Tibial nerve (tissue), 4 donors: ENCODE measurements around the gene ROM1. TPM values are rescaled to one million over a fixed set of nuclear protein-coding genes. Genes with fewer than 3 reads are reported as not detected.
"Not testable (repeated sequence)": the region's sequence is repeated elsewhere in the genome, so short reads cannot be mapped to it uniquely, and the experiment has no call there.

Experiments
- DNase-seq, 2 donors: peaks; one replicate each; pipeline ENCODE4 v3.0.0-alpha.2; 2019; ENCODE audit warnings: low spot score in 2 of 2
- H3K27ac ChIP-seq, 4 donors: fragments of 200-600 bp; sonication (generic) in 3 of 4; one replicate each; pipeline ENCODE4 v1.5.1; 2017 to 2019; ENCODE audit warnings: mild to moderate bottlenecking in 1 of 4
- H3K27me3 ChIP-seq, 2 donors: fragments of 200-600 bp; sonication (generic) in 1 of 2; one replicate each; pipeline versions ENCODE4 v1.5.1 to v1.6.0; 2017 to 2019
- H3K36me3 ChIP-seq, 3 donors: fragments of 200-600 bp; sonication (generic); one replicate each; pipeline ENCODE4 v1.5.1; 2018 to 2019
- H3K4me1 ChIP-seq, 4 donors: fragments of 200-600 bp; sonication (generic) in 3 of 4; one replicate each; pipeline ENCODE4 v1.5.1; 2017 to 2019
- H3K4me3 ChIP-seq, 4 donors: fragments of 200-600 bp; sonication (generic) in 3 of 4; one replicate each; pipeline ENCODE4 v1.5.1; 2017 to 2019; ENCODE audit warnings: mild to moderate bottlenecking in 1 of 4, moderate library complexity in 1 of 4
- H3K9me3 ChIP-seq, 4 donors: fragments of 200-600 bp; sonication (generic) in 3 of 4; one replicate each; pipeline ENCODE4 v1.5.1; 2017 to 2019
- CTCF ChIP-seq, 5 experiments: fragments of 200-600 bp in 3 of 5; fragments of 450-650 bp in 2 of 5; sonication (generic) in 3 of 5; IDR thresholded peaks; one replicate each; pipeline ENCODE4 v1.5.1; 2016 to 2019; ENCODE audit warnings: antibody characterized with exemption in 5 of 5, mild to moderate bottlenecking in 3 of 5, moderate library complexity in 2 of 5
- EP300 ChIP-seq, 2 donors: sonication (generic); formaldehyde crosslinking; IDR thresholded peaks; one replicate each; pipeline ENCODE4 v1.6.1; 2017; ENCODE audit warnings: antibody characterized with exemption in 2 of 2, mild to moderate bottlenecking in 1 of 2
- POLR2A ChIP-seq, 2 donors: fragments of 450-650 bp; IDR thresholded peaks; one replicate each; pipeline ENCODE4 v1.6.1; 2017; ENCODE audit warnings: antibody characterized with exemption in 2 of 2, mild to moderate bottlenecking in 2 of 2, moderate library complexity in 2 of 2
- WGBS, 2 donors: methylation state at CpG; one replicate each; pipeline ENCODE4 v1.1.5; 2018; 5-methylcytosine and 5-hydroxymethylcytosine counted together
- total RNA-seq, 4 donors: library from RNA; depleted of rRNA; stranded (reverse); fragments of >200 nt; gene quantifications; one replicate each; pipeline ENCODE4 v1.1.0, GENCODE V29; 2016

Gene ROM1
- total RNA-seq, 4 donors from 2014 or later: 9.3 to 13.8 (median 11.2) TPM

- Histone ChIP-seq H3K27ac (peak overlapping the region in 1 of 4 donors; percentile 95), H3K4me1 (peaks cover 6 to 34% (median 22%) of the 10 kb centered on the region in 4 donors), H3K4me3 (no peak overlapping the region), H3K27me3 (no peaks in the 10 kb centered on the region), H3K36me3 (peaks cover 0 to 49% (median 0%) of the 10 kb centered on the region in 3 donors), H3K9me3 (no peaks in the 10 kb centered on the region)
- WGBS, 2 donors: 78 to 81% methylated on average over 6 to 7 of the region's 7 CpGs
- TF ChIP-seq EP300 (IDR thresholded peaks at IDR 0.05) (no peak), POLR2A (IDR thresholded peaks at IDR 0.05) (no peak), CTCF (IDR thresholded peaks at IDR 0.05) (no peak)
- DNase-seq: no peak
Measured at GRCh38 chr11:62615521-62615920, 2.5 kb downstream of the ROM1 start.

GRCh38 chr11:62616957-62617356, 3.9 kb downstream of the ROM1 start:
- H3K27ac ChIP-seq, H3K9me3 ChIP-seq, DNase-seq, H3K27me3 ChIP-seq, H3K4me3 ChIP-seq: not testable (repeated sequence)
- 86 to 89% methylated on average over 13 of the region's 14 CpGs for WGBS, 2 donors
- H3K36me3 ChIP-seq: peaks cover 0 to 44% (median 0%) of the 10 kb centered on the region in 3 donors
- peaks cover 0 to 31% (median 20%) of the 10 kb centered on the region in 4 donors for H3K4me1 ChIP-seq

GRCh38 chr11:62621027-62621566, 8.0 kb downstream of the ROM1 start:
- H3K36me3 ChIP-seq: peaks cover under 1 to 40% (median 2%) of the 10 kb centered on the region in 3 donors
- WGBS, 2 donors: 28 to 35% methylated on average over 8 of the region's 8 CpGs
- H3K27me3 ChIP-seq: no peaks in the 10 kb centered on the region
- TF ChIP-seq EP300 (IDR thresholded peaks at IDR 0.05) (no peak), POLR2A (IDR thresholded peaks at IDR 0.05) (no peak), CTCF (IDR thresholded peaks at IDR 0.05) (no peak)
- no peak for DNase-seq
- peaks cover 0 to 28% (median 19%) of the 10 kb centered on the region in 4 donors for H3K4me1 ChIP-seq
- peak overlapping the region; percentile 72 to 92 (median 80) for H3K4me3 ChIP-seq
- H3K9me3 ChIP-seq: no peaks in the 10 kb centered on the region
- H3K27ac ChIP-seq: peak overlapping the region; percentile 60 to 95 (median 88)

- WGBS, 2 donors: 1% methylated on average over 52 to 58 of the region's 77 CpGs
- Histone ChIP-seq H3K36me3 (peaks cover 4 to 40% (median 9%) of the 10 kb centered on the region in 3 donors), H3K9me3 (no peaks in the 10 kb centered on the region)
Measured at GRCh38 chr11:62621567-62622470, 8.8 kb downstream of the ROM1 start, which contains the start of gene B3GAT3. Gene B3GAT3, minus strand, starts transcription at chr11:62621986. Its CDS starts 39 bp downstream, at chr11:62621947.

More at GRCh38 chr11:62621567-62622470, 8.8 kb downstream of the ROM1 start, which contains the start of gene B3GAT3:
- H3K4me1 ChIP-seq: peaks cover 0 to 28% (median 19%) of the 10 kb centered on the region in 4 donors
- peak within 1 kb of the TSS; percentile 72 to 92 (median 80) for H3K4me3 ChIP-seq
- TF ChIP-seq POLR2A (IDR thresholded peaks at IDR 0.05): peak; percentile 39 to 86
- TF ChIP-seq CTCF (IDR thresholded peaks at IDR 0.05): peak in 2 of 5 experiments; percentile 59 to 61
- TF ChIP-seq EP300 (IDR thresholded peaks at IDR 0.05): peak; percentile 90 to 98
- no peaks in the 10 kb centered on the region for H3K27me3 ChIP-seq
- DNase-seq: peak; percentile 96
- peak within 1 kb of the TSS; percentile 60 to 95 (median 88) for H3K27ac ChIP-seq
